A549 treated with Mapracorat at 1 μM for 4 hours (cell line): Measurements from ENCODE around the gene TRPC4AP. TPM values are rescaled to one million over a fixed set of nuclear protein-coding genes. Genes with fewer than 3 reads are reported as not detected.

Source experiments
- total RNA-seq: library from RNA; stranded (reverse); fragments of 200-300 nt; extraction: Qiagen RNA extraction; gene quantifications from 5 replicates; pipeline ENCODE4 v1.2.3, GENCODE V29; 2022

TRPC4AP gene
- 50.6 to 63.3 TPM (median 59.3 TPM) in 5 replicates for total RNA-seq

GRCh38 chr20:35092524-35093266, at the start of gene TRPC4AP:
Gene TRPC4AP, minus strand, starts transcription at chr20:35092807. Its CDS starts 26 bp downstream, at chr20:35092781.

GRCh38 chr20:34955231-34956040, 137.2 kb downstream of the TRPC4AP start, which contains the start of the genes GSS and MYH7B:
Gene GSS, minus strand, starts transcription at chr20:34955806. Its CDS starts 3,954 bp downstream, at chr20:34951852.
Gene MYH7B, plus strand, starts transcription at chr20:34955868. Its CDS starts 22,138 bp downstream, at chr20:34978006.

Other genes with a start within 250 kb of the TRPC4AP start
- gene GGT7, start 220.0 kb downstream of the TRPC4AP start, total RNA-seq, result 6.6 to 8.5 TPM (median 7.1 TPM) in 5 replicates
- 8.7 to 11.2 TPM (median 9.1 TPM) in 5 replicates for gene ACSS2, start 216.2 kb downstream of the TRPC4AP start, total RNA-seq
- gene GSS, start 137.0 kb downstream of the TRPC4AP start, total RNA-seq, result 57.5 to 59.2 TPM (median 58.4 TPM) in 5 replicates
- gene MYH7B, start 136.9 kb downstream of the TRPC4AP start, total RNA-seq, result 0.05 to 0.22 TPM (median 0.12 TPM) in 4 of 5 replicates, not detected in the other
- 49.7 to 55.3 TPM (median 54.3 TPM) in 5 replicates for gene EDEM2, start 54.5 kb upstream of the TRPC4AP start, total RNA-seq
- gene PROCR, start 79.3 kb upstream of the TRPC4AP start, total RNA-seq, result 104 to 149 TPM (median 141 TPM) in 5 replicates
- 22.6 to 29.3 TPM (median 29.1 TPM) in 5 replicates for gene MMP24, start 133.9 kb upstream of the TRPC4AP start, total RNA-seq
- 53.3 to 91.4 TPM (median 82.3 TPM) in 5 replicates for gene MMP24OS, start 185.3 kb upstream of the TRPC4AP start, total RNA-seq
- 385 to 449 TPM (median 415 TPM) in 5 replicates for gene EIF6, start 192.0 kb upstream of the TRPC4AP start, total RNA-seq
- gene FAM83C, start 199.6 kb upstream of the TRPC4AP start, total RNA-seq, result 0.05 to 0.12 TPM (median 0.07 TPM) in 5 replicates